ENCODE measurements around the gene NKX2-3.

DNA sequence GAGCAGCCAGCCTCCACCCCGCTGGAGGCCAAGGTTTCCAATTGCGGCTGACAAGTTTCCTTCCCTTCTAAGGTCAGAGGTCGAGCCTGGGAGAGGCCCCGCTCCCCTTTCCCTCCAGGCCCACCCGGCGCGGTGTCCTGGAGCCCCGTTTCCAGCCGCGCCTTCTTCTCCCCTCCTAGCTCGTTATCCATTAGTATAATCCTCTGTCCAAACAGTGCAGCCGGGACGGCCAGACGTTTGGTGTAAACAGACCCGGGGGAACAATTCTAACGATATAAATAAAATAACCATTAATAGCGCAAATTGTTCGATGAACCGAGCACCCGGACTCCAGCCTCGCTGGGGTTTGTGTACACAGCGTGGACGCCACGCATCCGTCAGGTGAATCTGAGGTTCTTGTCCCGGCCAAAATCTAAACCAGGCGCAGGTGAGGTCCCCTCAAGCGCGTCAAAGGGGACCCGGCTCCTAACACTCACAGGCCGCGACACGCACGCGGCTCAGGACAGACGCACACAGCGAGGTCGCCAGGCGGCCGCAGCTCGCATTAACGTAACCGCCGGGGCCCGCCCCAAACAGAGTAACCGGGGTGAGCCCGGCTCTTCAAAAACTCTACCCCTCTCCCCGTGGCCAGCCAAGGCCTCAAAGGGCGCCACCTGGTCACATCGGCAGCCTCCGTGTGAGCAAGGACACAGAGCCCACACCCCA, 10.8 kb upstream of the NKX2-3 start:
- no peak for TF ChIP-seq TCF12 (IDR thresholded peaks at IDR 0.05; ENCODE audit: low read depth, low read length)
- TF ChIP-seq, protein P1, sequence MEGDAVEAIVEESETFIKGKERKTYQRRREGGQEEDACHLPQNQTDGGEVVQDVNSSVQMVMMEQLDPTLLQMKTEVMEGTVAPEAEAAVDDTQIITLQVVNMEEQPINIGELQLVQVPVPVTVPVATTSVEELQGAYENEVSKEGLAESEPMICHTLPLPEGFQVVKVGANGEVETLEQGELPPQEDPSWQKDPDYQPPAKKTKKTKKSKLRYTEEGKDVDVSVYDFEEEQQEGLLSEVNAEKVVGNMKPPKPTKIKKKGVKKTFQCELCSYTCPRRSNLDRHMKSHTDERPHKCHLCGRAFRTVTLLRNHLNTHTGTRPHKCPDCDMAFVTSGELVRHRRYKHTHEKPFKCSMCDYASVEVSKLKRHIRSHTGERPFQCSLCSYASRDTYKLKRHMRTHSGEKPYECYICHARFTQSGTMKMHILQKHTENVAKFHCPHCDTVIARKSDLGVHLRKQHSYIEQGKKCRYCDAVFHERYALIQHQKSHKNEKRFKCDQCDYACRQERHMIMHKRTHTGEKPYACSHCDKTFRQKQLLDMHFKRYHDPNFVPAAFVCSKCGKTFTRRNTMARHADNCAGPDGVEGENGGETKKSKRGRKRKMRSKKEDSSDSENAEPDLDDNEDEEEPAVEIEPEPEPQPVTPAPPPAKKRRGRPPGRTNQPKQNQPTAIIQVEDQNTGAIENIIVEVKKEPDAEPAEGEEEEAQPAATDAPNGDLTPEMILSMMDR (IDR thresholded peaks at IDR 0.05; ENCODE audit: control extremely low read depth in 1 of 3, insufficient read depth in 1 of 3, low read depth in 1 of 3, low read length in 3 of 3): no peak
- no peak for TF ChIP-seq POLR2A (IDR thresholded peaks at IDR 0.05; ENCODE audit: control extremely low read depth in 1 of 2, low read depth in 2 of 2, low read length in 2 of 2)
- no peak for TF ChIP-seq RBBP5 (IDR thresholded peaks at IDR 0.05; ENCODE audit: borderline replicate concordance, low read depth, low read length)
- no peak for TF ChIP-seq POLR2AphosphoS5 (IDR thresholded peaks at IDR 0.05; ENCODE audit: low read depth, low read length)
- no peak for TF ChIP-seq JUN (IDR thresholded peaks at IDR 0.05; ENCODE audit: low read depth, low read length)
- no peak for TF ChIP-seq ASH2L (IDR thresholded peaks at IDR 0.05; ENCODE audit: low read length)
- TF ChIP-seq, protein P2, sequence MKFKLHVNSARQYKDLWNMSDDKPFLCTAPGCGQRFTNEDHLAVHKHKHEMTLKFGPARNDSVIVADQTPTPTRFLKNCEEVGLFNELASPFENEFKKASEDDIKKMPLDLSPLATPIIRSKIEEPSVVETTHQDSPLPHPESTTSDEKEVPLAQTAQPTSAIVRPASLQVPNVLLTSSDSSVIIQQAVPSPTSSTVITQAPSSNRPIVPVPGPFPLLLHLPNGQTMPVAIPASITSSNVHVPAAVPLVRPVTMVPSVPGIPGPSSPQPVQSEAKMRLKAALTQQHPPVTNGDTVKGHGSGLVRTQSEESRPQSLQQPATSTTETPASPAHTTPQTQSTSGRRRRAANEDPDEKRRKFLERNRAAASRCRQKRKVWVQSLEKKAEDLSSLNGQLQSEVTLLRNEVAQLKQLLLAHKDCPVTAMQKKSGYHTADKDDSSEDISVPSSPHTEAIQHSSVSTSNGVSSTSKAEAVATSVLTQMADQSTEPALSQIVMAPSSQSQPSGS (IDR thresholded peaks at IDR 0.05; ENCODE audit: low read length): no peak
- TF ChIP-seq CEBPB (IDR thresholded peaks at IDR 0.05; ENCODE audit: low read depth, low read length): no peak
- TF ChIP-seq KDM5A (IDR thresholded peaks at IDR 0.05; ENCODE audit: low read length): no peak
